Duodenal mucosa (tissue), 2 donors: Measurements from ENCODE around the gene SYT7.

ENCODE experiments used
- H3K27ac ChIP-seq: one replicate; pipeline ENCODE4 v1.7.0; 2013; ENCODE audit warnings: low read depth, low read length
- H3K27me3 ChIP-seq, 2 donors: one replicate each; pipeline ENCODE4 v1.7.0; 2013; ENCODE audit warnings: low read length in 2 of 2, control low read depth in 1 of 2; ENCODE audit not compliant: insufficient read depth in 2 of 2, control insufficient read depth in 1 of 2
- H3K36me3 ChIP-seq, 2 donors: one replicate each; pipeline ENCODE4 v1.7.0; 2013; ENCODE audit warnings: low read length in 2 of 2, control low read depth in 1 of 2; ENCODE audit not compliant: insufficient read depth in 2 of 2, control insufficient read depth in 1 of 2
- H3K4me1 ChIP-seq, 2 donors: one replicate each; pipeline ENCODE4 v1.7.0; 2013; ENCODE audit warnings: low read length in 2 of 2, control low read depth in 1 of 2; ENCODE audit not compliant: insufficient read depth in 2 of 2, control insufficient read depth in 1 of 2
- H3K4me3 ChIP-seq, 2 donors: one replicate each; pipeline ENCODE4 v1.7.0; 2013; ENCODE audit warnings: low read length in 2 of 2, low read depth in 1 of 2
- H3K9ac ChIP-seq, 2 donors: one replicate each; pipeline ENCODE4 v1.7.0; 2013; ENCODE audit warnings: low read length in 2 of 2, low read depth in 1 of 2
- H3K9me3 ChIP-seq, 2 donors: one replicate each; pipeline ENCODE4 v1.7.0; 2013; ENCODE audit warnings: low read length in 2 of 2, control low read depth in 1 of 2; ENCODE audit not compliant: control insufficient read depth in 1 of 2

Gene SYT7

GRCh38 chr11:61546663-61547062 is 34.2 kb downstream of the SYT7 start:
- Histone ChIP-seq H3K36me3 (no peaks in the 10 kb centered on the region), H3K4me3 (no peak overlapping the region), H3K4me1 (no peaks in the 10 kb centered on the region), H3K9me3 (no peaks in the 10 kb centered on the region), H3K27me3 (peaks cover 0 to 5% of the 10 kb centered on the region in 2 donors), H3K27ac (no peak overlapping the region), H3K9ac (no peak overlapping the region)

GRCh38 chr11:61545921-61546320 is 35.0 kb downstream of the SYT7 start:
- no peaks in the 10 kb centered on the region for H3K9me3 ChIP-seq
- no peaks in the 10 kb centered on the region for H3K4me1 ChIP-seq
- no peak overlapping the region for H3K27ac ChIP-seq
- no peak overlapping the region for H3K4me3 ChIP-seq
- no peaks in the 10 kb centered on the region for H3K36me3 ChIP-seq
- no peak overlapping the region for H3K9ac ChIP-seq
- H3K27me3 ChIP-seq = peaks cover 0 to 5% of the 10 kb centered on the region in 2 donors

GRCh38 chr11:61545341-61545740 is 35.5 kb downstream of the SYT7 start:
- H3K9ac ChIP-seq = no peak overlapping the region

GRCh38 chr11:61544466-61544865 is 36.4 kb downstream of the SYT7 start:
- H3K9ac ChIP-seq = no peak overlapping the region
- H3K27me3 ChIP-seq = peaks cover 0 to 5% of the 10 kb centered on the region in 2 donors
- H3K9me3 ChIP-seq = no peaks in the 10 kb centered on the region
- no peaks in the 10 kb centered on the region for H3K36me3 ChIP-seq
- H3K27ac ChIP-seq = no peak overlapping the region
- H3K4me3 ChIP-seq = no peak overlapping the region
- no peaks in the 10 kb centered on the region for H3K4me1 ChIP-seq

More at GRCh38 chr11:61545341-61545740, 35.5 kb downstream of the SYT7 start:
- no peak overlapping the region for H3K4me3 ChIP-seq
- no peaks in the 10 kb centered on the region for H3K4me1 ChIP-seq
- peaks cover 0 to 5% of the 10 kb centered on the region in 2 donors for H3K27me3 ChIP-seq
- no peaks in the 10 kb centered on the region for H3K36me3 ChIP-seq
- H3K9me3 ChIP-seq = no peaks in the 10 kb centered on the region
- H3K27ac ChIP-seq = no peak overlapping the region

- Histone ChIP-seq H3K9me3 (no peaks in the 10 kb centered on the region), H3K4me1 (no peaks in the 10 kb centered on the region), H3K9ac (no peak overlapping the region), H3K27ac (no peak overlapping the region), H3K4me3 (no peak overlapping the region), H3K36me3 (no peaks in the 10 kb centered on the region), H3K27me3 (peaks cover 0 to 5% of the 10 kb centered on the region in 2 donors)
These were observed 37.1 kb downstream of the SYT7 start for GRCh38 chr11:61543606-61544306.

GRCh38 chr11:61542705-61543104 is 38.2 kb downstream of the SYT7 start:
- no peak overlapping the region for H3K27ac ChIP-seq
- H3K9ac ChIP-seq = no peak overlapping the region
- no peaks in the 10 kb centered on the region for H3K9me3 ChIP-seq
- no peaks in the 10 kb centered on the region for H3K36me3 ChIP-seq
- H3K4me3 ChIP-seq = no peak overlapping the region
- H3K27me3 ChIP-seq = peaks cover 0 to 5% of the 10 kb centered on the region in 2 donors
- H3K4me1 ChIP-seq = no peaks in the 10 kb centered on the region

GRCh38 chr11:61542024-61542461 is 38.8 kb downstream of the SYT7 start:
- Histone ChIP-seq H3K9me3 (no peaks in the 10 kb centered on the region), H3K4me1 (no peaks in the 10 kb centered on the region), H3K36me3 (no peaks in the 10 kb centered on the region), H3K9ac (no peak overlapping the region), H3K27me3 (peaks cover 0 to 5% of the 10 kb centered on the region in 2 donors), H3K4me3 (no peak overlapping the region), H3K27ac (no peak overlapping the region)

- no peaks in the 10 kb centered on the region for H3K36me3 ChIP-seq
- peaks cover 0 to 5% of the 10 kb centered on the region in 2 donors for H3K27me3 ChIP-seq
- H3K9me3 ChIP-seq = no peaks in the 10 kb centered on the region
- H3K4me3 ChIP-seq = no peak overlapping the region
- no peak overlapping the region for H3K9ac ChIP-seq
- no peak overlapping the region for H3K27ac ChIP-seq
- no peaks in the 10 kb centered on the region for H3K4me1 ChIP-seq
These were observed 39.3 kb downstream of the SYT7 start for GRCh38 chr11:61541598-61541997.

GRCh38 chr11:61540528-61540927 is 40.3 kb downstream of the SYT7 start:
- no peak overlapping the region for H3K27ac ChIP-seq
- no peak overlapping the region for H3K4me3 ChIP-seq
- no peak overlapping the region for H3K9ac ChIP-seq
- no peaks in the 10 kb centered on the region for H3K4me1 ChIP-seq
- no peaks in the 10 kb centered on the region for H3K36me3 ChIP-seq
- no peaks in the 10 kb centered on the region for H3K9me3 ChIP-seq
- peaks cover 0 to 5% of the 10 kb centered on the region in 2 donors for H3K27me3 ChIP-seq

GRCh38 chr11:61539831-61540357 is 41.0 kb downstream of the SYT7 start:
- no peaks in the 10 kb centered on the region for H3K4me1 ChIP-seq
- H3K9me3 ChIP-seq = no peaks in the 10 kb centered on the region
- H3K9ac ChIP-seq = no peak overlapping the region
- no peak overlapping the region for H3K4me3 ChIP-seq
- no peaks in the 10 kb centered on the region for H3K36me3 ChIP-seq
- H3K27ac ChIP-seq = no peak overlapping the region
- peaks cover 0 to 1% of the 10 kb centered on the region in 2 donors for H3K27me3 ChIP-seq
